ENCODE data around the gene DNM1. TPM values are rescaled to one million over a fixed set of nuclear protein-coding genes. Genes with fewer than 3 reads are reported as not detected.

The DNM1 gene
- total and polyA plus RNA-seq, 4 donors = 1.2 to 23.7 (median 6.1) TPM

- TF ChIP-seq CTCF (IDR thresholded peaks at IDR 0.05; ENCODE audit: control extremely low read depth, extremely low read depth) = no peak
- Histone ChIP-seq H3K9ac (ENCODE audit: insufficient read depth in 1 of 2, low read length in 2 of 2) (no peak overlapping the region), H3K27me3 (ENCODE audit: control insufficient read depth in 3 of 3, insufficient read depth in 3 of 3, low read length in 2 of 3) (no peaks in the 10 kb centered on the region), H3K4me3 (no peak overlapping the region), H3K27ac (ENCODE audit: low read depth in 1 of 2, low read length in 1 of 2) (no peak overlapping the region), H3K4me1 (ENCODE audit: control insufficient read depth in 5 of 5, insufficient read depth in 5 of 5, low read length in 5 of 5) (no peaks in the 10 kb centered on the region), H3K36me3 (ENCODE audit: control insufficient read depth in 4 of 4, insufficient read depth in 4 of 4, low read length in 4 of 4) (peaks cover 0 to 17% (median 5%) of the 10 kb centered on the region in 4 donors), H3K9me3 (ENCODE audit: control insufficient read depth in 4 of 4, insufficient read depth in 3 of 4, low read length in 3 of 4) (no peaks in the 10 kb centered on the region)
- no peak for ATAC-seq (ENCODE audit: insufficient read depth, low FRiP score)
- WGBS, 2 donors = 77 to 92% methylated on average over 6 of the region's 6 CpGs
- peak; percentile 81 to 91 (median 86) for DNase-seq
These were observed 83.3 kb downstream of the DNM1 start for GRCh38 chr9:128286440-128286839.

GRCh38 chr9:128288273-128289004 is 85.3 kb downstream of the DNM1 start:
- H3K27ac ChIP-seq (ENCODE audit: low read depth in 1 of 2, low read length in 1 of 2) = no peak overlapping the region
- ATAC-seq (ENCODE audit: insufficient read depth, low FRiP score) = no peak
- DNase-seq = no peak
- H3K4me3 ChIP-seq = no peak overlapping the region
- no peaks in the 10 kb centered on the region for H3K4me1 ChIP-seq (ENCODE audit: control insufficient read depth in 5 of 5, insufficient read depth in 5 of 5, low read length in 5 of 5)
- no peak for TF ChIP-seq CTCF (IDR thresholded peaks at IDR 0.05; ENCODE audit: control extremely low read depth, extremely low read depth)
- H3K36me3 ChIP-seq (ENCODE audit: control insufficient read depth in 4 of 4, insufficient read depth in 4 of 4, low read length in 4 of 4) = peaks cover 0 to 17% (median 5%) of the 10 kb centered on the region in 4 donors
- no peaks in the 10 kb centered on the region for H3K27me3 ChIP-seq (ENCODE audit: control insufficient read depth in 3 of 3, insufficient read depth in 3 of 3, low read length in 2 of 3)
- no peak overlapping the region for H3K9ac ChIP-seq (ENCODE audit: insufficient read depth in 1 of 2, low read length in 2 of 2)
- H3K9me3 ChIP-seq (ENCODE audit: control insufficient read depth in 4 of 4, insufficient read depth in 3 of 4, low read length in 3 of 4) = no peaks in the 10 kb centered on the region
- 89 to 91% methylated on average over 11 of the region's 11 CpGs for WGBS, 2 donors

GRCh38 chr9:128292009-128292408 is 88.8 kb downstream of the DNM1 start:
- no peak overlapping the region for H3K9ac ChIP-seq (ENCODE audit: insufficient read depth in 1 of 2, low read length in 2 of 2)
- ATAC-seq (ENCODE audit: insufficient read depth, low FRiP score) (no peak), DNase-seq (no peak)
- peaks cover 0 to 7% (median 1%) of the 10 kb centered on the region in 4 donors for H3K36me3 ChIP-seq (ENCODE audit: control insufficient read depth in 4 of 4, insufficient read depth in 4 of 4, low read length in 4 of 4)
- TF ChIP-seq CTCF (IDR thresholded peaks at IDR 0.05; ENCODE audit: control extremely low read depth, extremely low read depth) = no peak
- peaks cover 0 to 5% (median 0%) of the 10 kb centered on the region in 5 donors for H3K4me1 ChIP-seq (ENCODE audit: control insufficient read depth in 5 of 5, insufficient read depth in 5 of 5, low read length in 5 of 5)
- H3K27ac ChIP-seq (ENCODE audit: low read depth in 1 of 2, low read length in 1 of 2) = no peak overlapping the region
- no peak overlapping the region for H3K4me3 ChIP-seq
- WGBS, 2 donors = 95% methylated on average over 3 of the region's 3 CpGs
- no peaks in the 10 kb centered on the region for H3K27me3 ChIP-seq (ENCODE audit: control insufficient read depth in 3 of 3, insufficient read depth in 3 of 3, low read length in 2 of 3)
- H3K9me3 ChIP-seq (ENCODE audit: control insufficient read depth in 4 of 4, insufficient read depth in 3 of 4, low read length in 3 of 4) = no peaks in the 10 kb centered on the region

Measured in lung (tissue), 12 donors.